K562 (cell line): ENCODE measurements around the gene LMLN. TPM values are rescaled to one million over a fixed set of nuclear protein-coding genes. Genes with fewer than 3 reads are reported as not detected.

Source experiments
- ATAC-seq: fragments of 200-7000 bp; cut with Tn5 transposase; 3 replicates; pipeline ENCODE4 v1.9.1; 2020; ENCODE audit warnings: moderate library complexity
- BruUV-seq: library from RNA; stranded (reverse); fragments of 400-500 nt; replicated peaks from 2 replicates; lab custom pipeline; 2021; lab: Mats Ljungman, UMichigan
- CTCF ChIA-PET: fragments of 300-600 bp; formaldehyde crosslinking; extraction: SDS; loops from one replicate; lab custom pipeline; 2021; ENCODE audit warnings: low intra/inter-chr PET ratio; lab: Yijun Ruan, JAX
- POLR2A ChIA-PET: fragments of 300-600, 350-650 bp; sonication (Branson Sonifier 250); formaldehyde crosslinking; extraction: SDS; loops from one replicate; lab custom pipeline; 2021; ENCODE audit warnings: antibody characterized with exemption, inconsistent platforms; lab: Yijun Ruan, JAX
- DNase-seq, 4 experiments: peaks; one replicate each; pipeline versions ENCODE4 v3.0.0 to v3.0.0-alpha.2; 2011 to 2018; ENCODE audit warnings: low spot score in 3 of 4, mixed read lengths in 3 of 4; ENCODE audit errors: extremely low read depth in 1 of 4
- FAIRE-seq: peaks from 2 replicates; lab custom pipeline; 2011; peaks lifted over from hg19 to GRCh38; lab: Jason Lieb, UNC
- H2AFZ ChIP-seq: 2 replicates; pipeline ENCODE4 v1.6.0; 2011; ENCODE audit warnings: low read depth, low read length, control low read depth, inconsistent platforms
- H3K27ac ChIP-seq: fragments of 200-600 bp; 3 replicates; pipeline ENCODE4 v1.8.0; 2011; ENCODE audit warnings: low read depth, mild to moderate bottlenecking, control low read depth, inconsistent platforms, low read length, moderate library complexity, mixed read lengths; ENCODE audit errors: extremely low read depth
- H3K27me3 ChIP-seq, 2 experiments: fragments of 300-600 bp in 1 of 2; 2 replicates in 1 of 2; 3 replicates in 1 of 2; pipeline versions ENCODE4 v1.6.0 to v1.8.0; 2011; ENCODE audit warnings: inconsistent platforms in 2 of 2, low read length in 2 of 2, mild to moderate bottlenecking in 1 of 2, mixed read lengths in 1 of 2, moderate library complexity in 1 of 2; ENCODE audit not compliant: control insufficient read depth in 2 of 2, insufficient read depth in 2 of 2
- H3K36me3 ChIP-seq: fragments of 300-600 bp; 3 replicates; pipeline ENCODE4 v1.8.0; 2011; ENCODE audit warnings: mild to moderate bottlenecking, low read length, inconsistent platforms; ENCODE audit not compliant: control insufficient read depth, insufficient read depth
- H3K4me1 ChIP-seq, 2 experiments: fragments of 200-600 bp in 1 of 2; replicated peaks in 1 of 2; 2 replicates in 1 of 2; 3 replicates in 1 of 2; pipeline versions ENCODE4 v1.5.1 to v1.8.0; 2011; ENCODE audit warnings: inconsistent platforms in 2 of 2, low read length in 2 of 2, mild to moderate bottlenecking in 1 of 2, mixed read lengths in 1 of 2, moderate library complexity in 1 of 2; ENCODE audit not compliant: control insufficient read depth in 2 of 2, insufficient read depth in 2 of 2
- H3K4me2 ChIP-seq: 2 replicates; pipeline ENCODE4 v1.6.1; 2011; ENCODE audit warnings: low read length, control low read depth, inconsistent platforms, mixed read lengths; ENCODE audit not compliant: insufficient read depth
- H3K4me3 ChIP-seq: fragments of 200-600 bp; sonication (generic), shearing (Covaris generic); 2 replicates; pipeline ENCODE4 v1.5.1; 2016; ENCODE audit warnings: control low read depth, inconsistent platforms
- H3K79me2 ChIP-seq: fragments of 200-600 bp; 3 replicates; pipeline ENCODE4 v1.8.0; 2011; ENCODE audit warnings: low read length, inconsistent platforms; ENCODE audit not compliant: control insufficient read depth, insufficient read depth
- H3K9ac ChIP-seq, 2 experiments: 2 replicates each; pipeline versions ENCODE4 v1.6.0 to v1.6.1; 2011; ENCODE audit warnings: low read depth in 2 of 2, low read length in 2 of 2, control low read depth in 1 of 2, inconsistent platforms in 1 of 2, mild to moderate bottlenecking in 1 of 2, mixed read lengths in 1 of 2; ENCODE audit not compliant: insufficient read depth in 1 of 2
- H3K9me1 ChIP-seq: one replicate; pipeline ENCODE4 v1.6.0; 2011; ENCODE audit warnings: inconsistent platforms, mild to moderate bottlenecking, low read length, moderate library complexity; ENCODE audit not compliant: control insufficient read depth, insufficient read depth
- H3K9me3 ChIP-seq: replicated peaks from 2 replicates; pipeline ENCODE4 v1.5.1; 2011; ENCODE audit warnings: low read depth, low read length, inconsistent platforms; ENCODE audit not compliant: control insufficient read depth, insufficient read depth
- H4K20me1 ChIP-seq: replicated peaks from 2 replicates; pipeline ENCODE4 v1.6.1; 2011; ENCODE audit warnings: low read length, inconsistent platforms, mixed read lengths; ENCODE audit not compliant: control insufficient read depth, insufficient read depth
- COPS2 ChIP-seq: fragments of 450-650 bp; conservative IDR thresholded peaks from 2 replicates; pipeline ENCODE4 v1.6.1; 2016; ENCODE audit warnings: mild to moderate bottlenecking, moderate library complexity
- EGR1 ChIP-seq: fragments of 450-650 bp; conservative IDR thresholded peaks from 2 replicates; pipeline ENCODE4 v1.6.1; 2017; ENCODE audit warnings: mild to moderate bottlenecking
- FOXA1 ChIP-seq: fragments of 450-650 bp; IDR thresholded peaks from 2 replicates; pipeline ENCODE4 v1.6.1; 2016; ENCODE audit warnings: mild to moderate bottlenecking, borderline replicate concordance
- FOXA3 ChIP-seq, 2 experiments: fragments of 450-650 bp in 1 of 2; sonication (generic) in 1 of 2; formaldehyde crosslinking; IDR thresholded peaks in 1 of 2; conservative IDR thresholded peaks in 1 of 2; 2 replicates each; pipeline versions ENCODE4 v1.4.0 to v1.8.0; 2020 to 2022; ENCODE audit warnings: mild to moderate bottlenecking in 2 of 2, missing genetic modification reagents in 1 of 2
- HDGF ChIP-seq: fragments of 450-650 bp; IDR thresholded peaks from 2 replicates; pipeline ENCODE4 v1.6.1; 2016
- HLTF ChIP-seq: fragments of 450-650 bp; IDR thresholded peaks from 2 replicates; pipeline ENCODE4 v1.6.1; 2016
- RFX5 ChIP-seq: IDR thresholded peaks from 2 replicates; pipeline ENCODE4 v1.6.1; 2011; ENCODE audit warnings: low read depth, mild to moderate bottlenecking, improper control_type of control experiment, low read length
- STAG1 ChIP-seq: sonication (generic); formaldehyde crosslinking; IDR thresholded peaks from 2 replicates; pipeline ENCODE4 v1.5.0; 2020; ENCODE audit warnings: missing genetic modification reagents, borderline replicate concordance
- ZNF253 ChIP-seq: fragments of 250-450 bp; sonication (Bioruptor Pico); conservative IDR thresholded peaks from 2 replicates; pipeline ENCODE4 v1.6.1; 2021; ENCODE audit warnings: mild to moderate bottlenecking
- ZNF507 ChIP-seq: conservative IDR thresholded peaks from 2 replicates; pipeline ENCODE4 v1.6.1; 2017; ENCODE audit warnings: missing genetic modification characterization, missing compliant biosample characterization
- WGBS: fragments of 100-300 bp; shearing (Covaris generic); methylation state at CpG from one replicate; pipeline ENCODE4 v1.1.6; 2016; ENCODE audit warnings: low coverage, mixed read lengths; ENCODE audit not compliant: insufficient coverage; ENCODE audit errors: missing lambda C conversion rate; 5-methylcytosine and 5-hydroxymethylcytosine counted together
- in situ Hi-C: fragments of 300-500 bp; cut with MboI; formaldehyde crosslinking; loops from 4 replicates; pipeline ENCODE4 v1.15.0; 2018; ENCODE audit warnings: inconsistent platforms, mixed read lengths
- intact Hi-C: fragments of 100-400 bp; cut with micrococcal nuclease; formaldehyde crosslinking; loops from 2 replicates; pipeline ENCODE4 v1.14.2; 2022
- polyA plus RNA-seq, 8 experiments: library from polyadenylated mRNA; depleted of rRNA in 4 of 8; stranded (reverse) in 5 of 8; unstranded in 3 of 8; fragments of >200 nt; fragmentation: Nextera tagmentation in 2 of 8; fragmentation: Illumina TruSeq in 1 of 8; extraction: Ambion mirVana in 2 of 8; extraction: Trizol in 1 of 8; gene quantifications; 2 replicates each; pipeline versions ENCODE4 v1.2.1 to v1.2.3, GENCODE V29; 2011 to 2014; ENCODE audit warnings: inconsistent platforms in 1 of 8, missing spikeins in 1 of 8
- total RNA-seq, 7 experiments: library from RNA; depleted of rRNA in 6 of 7; stranded (reverse); fragments of >200 nt in 6 of 7; fragmentation: Illumina TruSeq in 2 of 7; extraction: Trizol in 2 of 7; gene quantifications; 2 replicates each; pipeline versions ENCODE4 v1.2.1 to v1.2.3, GENCODE V29; 2011 to 2021; ENCODE audit warnings: low replicate concordance in 1 of 7
- TF ChIP-seq, protein P1 (sequence below): IDR thresholded peaks from 2 replicates; pipeline ENCODE4 v1.6.1; 2016; ENCODE audit warnings: missing genetic modification characterization, missing compliant biosample characterization

Gene LMLN
- total and polyA plus RNA-seq, 9 of the 15 experiments (the other 6 are each of a cell fraction or from before 2014, with no cell fraction given) = 2.2 to 15.9 (median 6.9) TPM

DNA sequence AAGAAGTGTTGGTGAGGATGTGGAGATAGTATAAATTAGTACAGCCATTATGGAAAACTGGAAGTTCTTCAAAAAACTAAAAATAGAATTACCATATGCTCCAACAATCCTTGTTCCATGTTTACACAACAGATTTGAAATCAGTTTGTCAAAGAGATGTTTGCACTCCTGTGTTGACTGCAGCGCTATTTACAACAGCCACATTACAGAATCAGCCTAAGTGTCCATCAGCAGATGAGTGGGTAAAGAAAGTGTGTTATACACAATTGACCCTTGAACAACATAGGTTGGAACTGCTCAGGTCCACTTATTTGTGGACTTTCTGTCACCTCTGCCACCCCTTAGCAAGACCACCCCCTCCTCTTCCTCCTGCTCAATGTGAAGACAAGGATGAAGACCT, 34.7 kb downstream of the LMLN start:
- no peaks in the 10 kb centered on the region for H3K9me3 ChIP-seq
- H3K79me2 ChIP-seq = no peaks in the 10 kb centered on the region
- H3K27me3 ChIP-seq = no peaks in the 10 kb centered on the region
- H3K27ac ChIP-seq = no peak overlapping the region
- no peaks in the 10 kb centered on the region for H4K20me1 ChIP-seq
- ChIA-PET CTCF (no interaction called here), POLR2A (no interaction called here)
- FAIRE-seq (no peak), ATAC-seq (no peak), DNase-seq (no peak)
- in situ Hi-C loops = no loop called here
- H3K4me1 ChIP-seq = no peaks in the 10 kb centered on the region
- no peak overlapping the region for H3K4me3 ChIP-seq
- H3K9me1 ChIP-seq = no peaks in the 10 kb centered on the region
- H2AFZ ChIP-seq = no peak overlapping the region
- H3K4me2 ChIP-seq = no peak overlapping the region
- H3K36me3 ChIP-seq = peaks cover 22% of the 10 kb centered on the region; the same call in 2 of the 3 replicates
- no TSS peak for BruUV-seq
- 75% methylated on average over 1 of the region's 1 CpG for WGBS
- H3K9ac ChIP-seq = no peak overlapping the region
- intact Hi-C loops = no loop called here
- TF ChIP-seq ZNF253 (CRISPR knock-in tag) (no peak), FOXA3 (CRISPR knock-in tag; conservative IDR thresholded peaks at IDR 0.05 in 1 of 2, IDR thresholded peaks at IDR 0.05 in 1 of 2) (peak in 1 of 2 experiments; percentile 53; a peak in 2 of 4 replicates)

DNA sequence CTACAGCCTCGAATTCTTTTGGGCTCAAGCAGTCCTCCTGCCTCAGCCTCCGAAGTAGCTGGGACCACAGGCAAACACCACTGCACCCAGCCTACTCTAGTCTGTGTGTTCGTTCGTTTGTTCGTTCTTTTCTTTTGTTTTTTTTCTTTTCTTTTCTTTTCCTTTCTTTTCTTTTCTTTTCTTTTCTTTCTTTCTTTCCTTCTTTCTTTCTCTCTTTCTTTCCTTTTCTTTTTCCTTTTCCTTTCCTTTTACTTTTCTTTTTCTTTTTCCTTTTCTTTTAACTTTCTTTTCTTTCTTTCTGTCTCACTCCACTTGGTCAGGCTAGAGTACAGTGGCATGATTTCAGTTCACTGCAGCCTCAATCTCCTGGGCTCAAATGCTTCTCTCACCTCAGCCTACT, 36.8 kb downstream of the LMLN start:
- no peaks in the 10 kb centered on the region for H3K9me3 ChIP-seq
- DNase-seq (no peak), ATAC-seq (no peak), FAIRE-seq (no peak)
- TF ChIP-seq RFX5 = no peak
- no peak for TF ChIP-seq STAG1 (CRISPR knock-in tag)
- no peak for TF ChIP-seq HDGF
- no peak for TF ChIP-seq ZNF507 (tag)
- no peak for TF ChIP-seq EGR1
- no peak for TF ChIP-seq FOXA1
- TF ChIP-seq COPS2 = no peak
- TF ChIP-seq, protein P1, sequence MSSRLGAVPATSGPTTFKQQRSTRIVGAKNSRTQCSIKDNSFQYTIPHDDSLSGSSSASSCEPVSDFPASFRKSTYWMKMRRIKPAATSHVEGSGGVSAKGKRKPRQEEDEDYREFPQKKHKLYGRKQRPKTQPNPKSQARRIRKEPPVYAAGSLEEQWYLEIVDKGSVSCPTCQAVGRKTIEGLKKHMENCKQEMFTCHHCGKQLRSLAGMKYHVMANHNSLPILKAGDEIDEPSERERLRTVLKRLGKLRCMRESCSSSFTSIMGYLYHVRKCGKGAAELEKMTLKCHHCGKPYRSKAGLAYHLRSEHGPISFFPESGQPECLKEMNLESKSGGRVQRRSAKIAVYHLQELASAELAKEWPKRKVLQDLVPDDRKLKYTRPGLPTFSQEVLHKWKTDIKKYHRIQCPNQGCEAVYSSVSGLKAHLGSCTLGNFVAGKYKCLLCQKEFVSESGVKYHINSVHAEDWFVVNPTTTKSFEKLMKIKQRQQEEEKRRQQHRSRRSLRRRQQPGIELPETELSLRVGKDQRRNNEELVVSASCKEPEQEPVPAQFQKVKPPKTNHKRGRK = peak; percentile 75
- 0 out of 2 replicates have a peak, but pooled peaks have one; percentile 28 for TF ChIP-seq HLTF
- no peak overlapping the region for H3K4me3 ChIP-seq
- no peaks in the 10 kb centered on the region for H3K4me1 ChIP-seq
- H3K79me2 ChIP-seq = no peaks in the 10 kb centered on the region
- H3K27ac ChIP-seq = no peak overlapping the region
- no peaks in the 10 kb centered on the region for H4K20me1 ChIP-seq
- 66% methylated on average over 5 of the region's 5 CpGs for WGBS
- H3K9me1 ChIP-seq = no peaks in the 10 kb centered on the region
- H3K27me3 ChIP-seq = no peaks in the 10 kb centered on the region
- intact Hi-C loops (no loop called here), in situ Hi-C loops (no loop called here)
- no peak overlapping the region for H2AFZ ChIP-seq
- H3K4me2 ChIP-seq = no peak overlapping the region
- POLR2A ChIA-PET = interaction anchor here (1.5 kb wide), 1 partner anchor 14 kb away, joined by 3 read pairs; no protein-coding TSS in a partner anchor
- no TSS peak for BruUV-seq
- peaks cover 13% of the 10 kb centered on the region; the same call in 2 of the 3 replicates for H3K36me3 ChIP-seq
- H3K9ac ChIP-seq = no peak overlapping the region
- CTCF ChIA-PET = no interaction called here
